Measurements from ENCODE around the gene OGFOD3. TPM values are rescaled to one million over a fixed set of nuclear protein-coding genes. Genes with fewer than 3 reads are reported as not detected.
"Not testable (repeated sequence)": the region's sequence is repeated elsewhere in the genome, so short reads cannot be mapped to it uniquely, and the experiment has no call there.

OGFOD3 gene
- total RNA-seq, 2 donors from 2014 or later: 15.8 to 16.5 TPM

GRCh38 chr17:82383411-82383810, 35.0 kb downstream of the OGFOD3 start:
- H3K4me1 Mint-ChIP-seq: peaks cover 19% of the 10 kb centered on the region
- H3K9me3 ChIP-seq (ENCODE audit: control insufficient read depth, low read length, poor library complexity, severe bottlenecking): no peaks in the 10 kb centered on the region
- DNase-seq (no peak), ATAC-seq (no peak)
- H3K4me3 Mint-ChIP-seq: no peak overlapping the region
- peaks cover 8% of the 10 kb centered on the region for H3K36me3 Mint-ChIP-seq (ENCODE audit: low read depth)
- H3K27ac Mint-ChIP-seq: no peak overlapping the region
- peaks cover 37% of the 10 kb centered on the region for H3K27me3 Mint-ChIP-seq

DNA sequence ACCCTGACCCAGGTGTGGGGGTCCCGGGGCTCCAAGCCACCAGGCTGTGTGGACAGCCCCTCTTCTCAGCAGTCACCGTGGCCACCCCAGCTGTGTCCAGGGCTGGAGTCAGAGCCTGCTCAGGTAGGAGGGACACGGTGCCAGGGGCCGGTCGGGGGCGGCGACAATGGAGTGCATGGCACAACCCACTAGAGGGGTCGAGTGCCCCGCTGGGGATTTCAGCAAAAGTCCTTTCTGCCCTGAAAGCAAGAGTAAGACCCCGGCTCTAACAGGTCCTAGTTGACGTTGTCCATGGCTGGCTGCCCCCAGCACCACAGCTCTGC, 35.5 kb downstream of the OGFOD3 start:
- Mint-ChIP-seq H3K4me1 (peaks cover 18% of the 10 kb centered on the region), H3K36me3 (ENCODE audit: low read depth) (peaks cover 8% of the 10 kb centered on the region), H3K4me3 (no peak overlapping the region), H3K27me3 (peaks cover 39% of the 10 kb centered on the region), H3K27ac (no peak overlapping the region)
- ATAC-seq (no peak), DNase-seq (no peak)
- H3K9me3 ChIP-seq (ENCODE audit: control insufficient read depth, low read length, poor library complexity, severe bottlenecking): no peaks in the 10 kb centered on the region

GRCh38 chr17:82382220-82382932, 36.0 kb downstream of the OGFOD3 start:
- H3K36me3 Mint-ChIP-seq (ENCODE audit: low read depth); H3K4me3 Mint-ChIP-seq; H3K27ac Mint-ChIP-seq; ATAC-seq; DNase-seq; H3K9me3 ChIP-seq (ENCODE audit: control insufficient read depth, low read length, poor library complexity, severe bottlenecking): not testable (repeated sequence)
- H3K4me1 Mint-ChIP-seq: peaks cover 13% of the 10 kb centered on the region
- H3K27me3 Mint-ChIP-seq: peaks cover 38% of the 10 kb centered on the region

- not testable (repeated sequence) for H3K36me3 Mint-ChIP-seq (ENCODE audit: low read depth); H3K4me3 Mint-ChIP-seq; DNase-seq; ATAC-seq; H3K27ac Mint-ChIP-seq; H3K9me3 ChIP-seq (ENCODE audit: control insufficient read depth, low read length, poor library complexity, severe bottlenecking)
- peaks cover 36% of the 10 kb centered on the region for H3K27me3 Mint-ChIP-seq
- peaks cover 12% of the 10 kb centered on the region for H3K4me1 Mint-ChIP-seq
Measured at GRCh38 chr17:82381703-82382009, 36.7 kb downstream of the OGFOD3 start.

DNA sequence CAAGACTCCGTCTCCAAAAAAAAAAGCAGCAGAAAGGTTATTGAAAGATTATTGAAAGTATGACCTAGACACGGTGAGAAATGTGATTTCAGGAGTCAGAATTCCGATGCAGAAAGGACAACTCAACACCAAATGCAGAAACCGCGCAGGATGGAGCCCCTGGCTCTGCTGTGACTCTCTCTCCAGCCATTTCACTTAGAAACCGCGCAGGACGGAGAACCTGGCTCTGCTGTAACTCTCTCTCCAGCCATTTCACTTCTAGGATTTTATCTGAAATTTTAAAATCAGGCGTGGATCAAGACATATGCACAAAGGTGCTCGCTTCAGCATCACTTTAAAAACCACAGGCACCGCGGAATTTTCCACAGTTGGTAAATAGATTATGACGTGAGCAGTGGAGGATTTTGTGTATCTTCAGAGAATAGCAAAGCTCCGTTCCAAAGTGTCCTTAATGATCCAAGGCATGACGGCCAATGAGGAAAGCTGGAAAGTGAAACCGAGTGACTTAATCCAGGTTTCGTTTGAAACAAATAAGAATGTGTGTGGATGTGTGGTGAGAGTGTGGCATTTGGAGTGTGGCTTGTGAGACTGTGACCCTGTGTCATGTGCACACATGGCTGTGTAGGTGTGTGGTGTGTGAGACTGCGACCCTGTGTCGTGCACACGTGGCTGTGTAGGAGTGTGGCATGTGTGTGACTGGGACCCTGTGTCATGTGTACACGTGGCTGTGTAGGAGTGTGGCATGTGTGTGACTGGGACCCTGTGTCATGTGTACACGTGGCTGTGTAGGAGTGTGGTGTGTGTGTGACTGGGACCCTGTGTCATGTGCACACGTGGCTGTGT, 37.3 kb downstream of the OGFOD3 start:
- Mint-ChIP-seq H3K4me1 (peaks cover 12% of the 10 kb centered on the region), H3K4me3 (peak overlapping the region; percentile 45), H3K36me3 (ENCODE audit: low read depth) (peaks cover 6% of the 10 kb centered on the region), H3K27ac (no peak overlapping the region), H3K27me3 (peaks cover 36% of the 10 kb centered on the region)
- DNase-seq (no peak), ATAC-seq (no peak)
- H3K9me3 ChIP-seq (ENCODE audit: control insufficient read depth, low read length, poor library complexity, severe bottlenecking): no peaks in the 10 kb centered on the region

- Mint-ChIP-seq H3K27me3 (peaks cover 37% of the 10 kb centered on the region), H3K27ac (no peak overlapping the region), H3K36me3 (ENCODE audit: low read depth) (peaks cover 6% of the 10 kb centered on the region), H3K4me1 (peaks cover 12% of the 10 kb centered on the region), H3K4me3 (no peak overlapping the region)
- no peaks in the 10 kb centered on the region for H3K9me3 ChIP-seq (ENCODE audit: control insufficient read depth, low read length, poor library complexity, severe bottlenecking)
- ATAC-seq (no peak), DNase-seq (no peak)
Measured at GRCh38 chr17:82378741-82379021, 39.7 kb downstream of the OGFOD3 start.

GRCh38 chr17:82377924-82378740, 40.3 kb downstream of the OGFOD3 start:
- ATAC-seq (no peak), DNase-seq (peak in 1 of 3 donors; percentile 8)
- Mint-ChIP-seq H3K4me3 (no peak overlapping the region), H3K27me3 (peaks cover 43% of the 10 kb centered on the region), H3K36me3 (ENCODE audit: low read depth) (peaks cover 6% of the 10 kb centered on the region), H3K4me1 (peaks cover 13% of the 10 kb centered on the region), H3K27ac (no peak overlapping the region)
- H3K9me3 ChIP-seq (ENCODE audit: control insufficient read depth, low read length, poor library complexity, severe bottlenecking): no peaks in the 10 kb centered on the region

- not testable (repeated sequence) for DNase-seq; H3K9me3 ChIP-seq (ENCODE audit: control insufficient read depth, low read length, poor library complexity, severe bottlenecking); H3K36me3 Mint-ChIP-seq (ENCODE audit: low read depth); ATAC-seq; H3K4me3 Mint-ChIP-seq; H3K27ac Mint-ChIP-seq
- H3K4me1 Mint-ChIP-seq: peaks cover 19% of the 10 kb centered on the region
- peaks cover 51% of the 10 kb centered on the region for H3K27me3 Mint-ChIP-seq
Measured at GRCh38 chr17:82377294-82377693, 41.1 kb downstream of the OGFOD3 start.

DNA sequence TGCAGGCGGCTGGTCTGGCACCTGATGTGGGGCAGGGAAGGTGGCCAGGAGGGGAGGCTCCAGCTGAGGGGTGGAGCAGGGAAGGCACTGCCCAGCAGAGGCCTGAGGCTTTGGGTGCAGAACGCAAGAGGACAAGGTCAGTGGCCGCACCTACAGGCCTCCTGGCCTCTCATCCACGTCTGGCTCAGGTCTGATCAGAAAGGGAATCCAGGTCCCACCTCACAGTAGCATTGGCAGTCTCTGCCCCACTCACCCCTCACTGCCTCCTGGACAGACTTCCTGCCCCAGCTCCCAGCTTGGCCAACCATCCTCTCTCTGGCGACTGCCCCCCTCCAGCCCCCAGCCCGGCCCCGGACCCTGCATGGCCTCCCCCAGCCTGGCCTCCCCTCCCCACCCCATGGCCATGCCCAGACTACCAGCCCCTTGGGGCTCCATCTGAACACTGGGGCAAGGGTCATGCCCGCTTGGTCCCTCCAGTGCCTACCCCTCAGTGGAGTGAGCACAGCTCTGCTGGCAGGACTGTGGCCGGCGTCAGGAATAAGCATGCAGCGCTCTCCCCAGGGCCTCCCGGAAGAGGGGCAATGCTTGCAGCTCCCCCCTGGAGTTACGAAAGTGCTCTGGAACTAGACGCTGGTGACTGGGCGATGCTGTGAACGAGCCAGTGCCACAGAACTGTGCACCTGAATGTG, 42.2 kb downstream of the OGFOD3 start:
- Mint-ChIP-seq H3K27ac (no peak overlapping the region), H3K4me1 (peaks cover 16% of the 10 kb centered on the region), H3K27me3 (peaks cover 47% of the 10 kb centered on the region), H3K4me3 (no peak overlapping the region), H3K36me3 (ENCODE audit: low read depth) (peaks cover 5% of the 10 kb centered on the region)
- no peaks in the 10 kb centered on the region for H3K9me3 ChIP-seq (ENCODE audit: control insufficient read depth, low read length, poor library complexity, severe bottlenecking)
- no peak for ATAC-seq
- DNase-seq: peak in 1 of 3 donors; percentile 7

DNA sequence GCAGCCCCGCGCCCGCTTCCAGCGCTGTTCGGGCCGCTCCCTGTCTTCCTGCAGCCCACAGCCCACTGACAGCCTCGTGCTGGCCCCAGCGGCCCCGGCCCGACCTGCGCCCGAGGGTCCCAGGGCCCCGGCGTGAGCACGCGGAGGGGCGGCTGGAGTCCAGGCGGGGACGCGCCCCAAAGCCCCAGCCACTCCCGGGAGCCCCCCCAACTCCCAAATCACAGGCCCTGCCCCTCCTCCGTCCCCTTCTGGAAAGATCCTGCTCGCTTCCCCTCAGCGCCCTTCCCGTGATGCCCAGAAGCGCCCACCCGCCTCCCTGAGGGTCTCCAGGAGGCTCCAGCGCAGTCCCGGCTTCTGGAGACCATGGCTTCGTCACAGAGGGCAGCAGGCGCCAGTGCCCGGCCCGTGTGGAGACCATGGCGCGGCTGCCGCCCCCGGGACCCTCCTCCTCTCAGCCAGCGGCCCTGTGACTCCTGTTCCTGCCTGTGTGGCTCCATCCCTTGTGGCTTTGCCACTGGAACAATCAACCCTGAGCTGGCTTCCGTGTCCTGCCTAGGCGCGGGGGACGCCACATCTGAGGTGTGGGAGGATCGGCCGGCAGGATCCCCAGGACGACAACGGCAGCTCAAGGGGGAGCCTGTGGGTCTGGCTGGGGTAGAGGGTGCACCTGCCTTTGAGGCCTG, 42.9 kb downstream of the OGFOD3 start:
- peaks cover 6% of the 10 kb centered on the region for H3K36me3 Mint-ChIP-seq (ENCODE audit: low read depth)
- peaks cover 19% of the 10 kb centered on the region for H3K4me1 Mint-ChIP-seq
- DNase-seq (no peak), ATAC-seq (no peak)
- peaks cover 47% of the 10 kb centered on the region for H3K27me3 Mint-ChIP-seq
- H3K9me3 ChIP-seq (ENCODE audit: control insufficient read depth, low read length, poor library complexity, severe bottlenecking): no peaks in the 10 kb centered on the region
- no peak overlapping the region for H3K27ac Mint-ChIP-seq
- no peak overlapping the region for H3K4me3 Mint-ChIP-seq

GRCh38 chr17:82374626-82375331, 43.6 kb downstream of the OGFOD3 start:
- H3K4me1 Mint-ChIP-seq: peaks cover 16% of the 10 kb centered on the region
- peaks cover 3% of the 10 kb centered on the region for H3K36me3 Mint-ChIP-seq (ENCODE audit: low read depth)
- no peaks in the 10 kb centered on the region for H3K9me3 ChIP-seq (ENCODE audit: control insufficient read depth, low read length, poor library complexity, severe bottlenecking)
- no peak overlapping the region for H3K27ac Mint-ChIP-seq
- DNase-seq: peak in 1 of 3 donors; percentile 6
- peaks cover 43% of the 10 kb centered on the region for H3K27me3 Mint-ChIP-seq
- no peak for ATAC-seq
- H3K4me3 Mint-ChIP-seq: no peak overlapping the region
